ENCODE results near the gene MAGED4. TPM values are rescaled to one million over a fixed set of nuclear protein-coding genes. Genes with fewer than 3 reads are reported as not detected.
"Not testable (repeated sequence)": the region's sequence is repeated elsewhere in the genome, so short reads cannot be mapped to it uniquely, and the experiment has no call there.

MAGED4 gene
- total RNA-seq, 1 donor from 2014 or later = 48.2 TPM

DNA sequence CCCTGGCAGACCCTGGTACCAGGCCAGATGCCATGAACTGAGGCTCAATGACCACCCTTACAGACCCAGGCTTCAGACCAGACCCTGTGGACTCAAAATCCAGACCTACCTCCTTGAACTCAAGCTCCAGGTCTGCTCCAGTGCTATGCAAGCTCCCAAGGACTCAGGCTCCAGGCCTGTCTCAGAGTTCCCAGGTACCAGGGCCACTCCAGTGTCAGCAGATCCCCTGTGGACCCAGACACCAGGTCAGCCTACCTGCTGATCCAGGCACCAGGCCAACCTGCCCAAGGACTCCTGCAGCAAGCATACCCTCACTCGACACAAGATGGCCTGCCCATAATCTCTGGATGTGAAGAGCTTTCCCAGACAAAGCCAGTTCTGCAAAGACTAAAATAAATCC is 44.7 kb upstream of the MAGED4 start:
- no peak for DNase-seq (ENCODE audit: low spot score)
- no peaks in the 10 kb centered on the region for H3K4me1 Mint-ChIP-seq
- Histone ChIP-seq H3K4me2 (no peak overlapping the region), H3K79me2 (ENCODE audit: low read depth) (no peaks in the 10 kb centered on the region), H3K27me3 (no peaks in the 10 kb centered on the region), H3K27ac (no peak overlapping the region), H3K4me1 (no peaks in the 10 kb centered on the region), H3K9ac (no peak overlapping the region), H3F3A (ENCODE audit: low read depth) (no peaks in the 10 kb centered on the region), H4K20me1 (ENCODE audit: low read depth) (no peaks in the 10 kb centered on the region), H3K9me3 (ENCODE audit: low read depth) (peaks cover 12% of the 10 kb centered on the region), H3K36me3 (no peaks in the 10 kb centered on the region), H3K4me3 (no peak overlapping the region), H2AFZ (replicated peaks) (no peak overlapping the region)
- no peak overlapping the region for H3K4me3 Mint-ChIP-seq
- peaks cover 2% of the 10 kb centered on the region for H3K27me3 Mint-ChIP-seq (ENCODE audit: insufficient read depth, low read depth)
- TF ChIP-seq EZH2 (IDR thresholded peaks at IDR 0.05) (no peak), EZH2phosphoT487 (IDR thresholded peaks at IDR 0.05) (no peak)
- TF ChIP-seq, protein P1, sequence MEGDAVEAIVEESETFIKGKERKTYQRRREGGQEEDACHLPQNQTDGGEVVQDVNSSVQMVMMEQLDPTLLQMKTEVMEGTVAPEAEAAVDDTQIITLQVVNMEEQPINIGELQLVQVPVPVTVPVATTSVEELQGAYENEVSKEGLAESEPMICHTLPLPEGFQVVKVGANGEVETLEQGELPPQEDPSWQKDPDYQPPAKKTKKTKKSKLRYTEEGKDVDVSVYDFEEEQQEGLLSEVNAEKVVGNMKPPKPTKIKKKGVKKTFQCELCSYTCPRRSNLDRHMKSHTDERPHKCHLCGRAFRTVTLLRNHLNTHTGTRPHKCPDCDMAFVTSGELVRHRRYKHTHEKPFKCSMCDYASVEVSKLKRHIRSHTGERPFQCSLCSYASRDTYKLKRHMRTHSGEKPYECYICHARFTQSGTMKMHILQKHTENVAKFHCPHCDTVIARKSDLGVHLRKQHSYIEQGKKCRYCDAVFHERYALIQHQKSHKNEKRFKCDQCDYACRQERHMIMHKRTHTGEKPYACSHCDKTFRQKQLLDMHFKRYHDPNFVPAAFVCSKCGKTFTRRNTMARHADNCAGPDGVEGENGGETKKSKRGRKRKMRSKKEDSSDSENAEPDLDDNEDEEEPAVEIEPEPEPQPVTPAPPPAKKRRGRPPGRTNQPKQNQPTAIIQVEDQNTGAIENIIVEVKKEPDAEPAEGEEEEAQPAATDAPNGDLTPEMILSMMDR (IDR thresholded peaks at IDR 0.05) = no peak
- H3K27ac Mint-ChIP-seq = no peak overlapping the region
- H3K36me3 Mint-ChIP-seq = no peaks in the 10 kb centered on the region
- H3K9me3 Mint-ChIP-seq = no peaks in the 10 kb centered on the region

DNA sequence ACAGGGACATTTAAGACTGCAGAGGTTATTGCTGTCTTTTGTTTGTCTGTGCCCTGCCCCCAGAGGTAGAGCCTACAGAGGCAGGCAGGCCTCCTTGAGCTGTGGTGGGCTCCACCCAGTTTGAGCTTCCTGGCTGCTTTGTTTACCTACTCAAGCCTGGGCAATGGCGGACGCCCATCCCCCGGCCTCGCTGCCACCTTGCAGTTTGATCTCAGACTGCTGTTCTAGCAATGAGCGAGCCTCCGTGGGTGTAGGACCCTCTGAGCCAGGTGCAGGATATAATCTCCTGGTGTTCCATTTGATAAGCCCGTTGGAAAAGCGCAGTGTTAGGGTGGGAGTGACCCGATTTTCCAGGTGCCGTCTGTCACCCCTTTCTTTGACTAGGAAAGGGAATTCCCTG is 34.0 kb upstream of the MAGED4 start:
- H3K27me3 ChIP-seq; H3K4me2 ChIP-seq; H3K36me3 Mint-ChIP-seq; H4K20me1 ChIP-seq (ENCODE audit: low read depth); H3K4me3 ChIP-seq; H2AFZ ChIP-seq (replicated peaks); H3K36me3 ChIP-seq; H3K4me1 Mint-ChIP-seq; H3K9me3 ChIP-seq (ENCODE audit: low read depth); H3K27me3 Mint-ChIP-seq (ENCODE audit: insufficient read depth, low read depth); H3K79me2 ChIP-seq (ENCODE audit: low read depth); H3K27ac ChIP-seq; H3K27ac Mint-ChIP-seq; H3K9ac ChIP-seq; DNase-seq (ENCODE audit: low spot score); H3K9me3 Mint-ChIP-seq; H3K4me1 ChIP-seq; H3K4me3 Mint-ChIP-seq; H3F3A ChIP-seq (ENCODE audit: low read depth): not testable (repeated sequence)

DNA sequence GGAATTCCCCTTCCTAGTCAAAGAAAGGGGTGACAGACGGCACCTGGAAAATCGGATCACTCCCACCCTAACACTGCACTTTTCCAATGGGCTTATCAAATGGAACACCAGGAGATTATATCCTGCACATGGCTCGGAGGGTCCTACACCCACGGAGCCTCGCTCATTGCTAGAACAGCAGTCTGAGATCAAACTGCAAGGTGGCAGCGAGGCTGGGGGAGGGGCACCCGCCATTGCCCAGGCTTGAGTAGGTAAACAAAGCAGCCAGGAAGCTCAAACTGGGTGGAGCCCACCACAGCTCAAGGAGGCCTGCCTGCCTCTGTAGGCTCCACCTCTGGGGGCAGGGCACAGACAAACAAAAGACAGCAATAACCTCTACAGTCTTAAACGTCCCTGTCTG is 24.5 kb upstream of the MAGED4 start:
- H3K4me1 Mint-ChIP-seq; H3K27me3 ChIP-seq; H3K27ac ChIP-seq; H3K4me3 Mint-ChIP-seq; H3K4me1 ChIP-seq; H3K27ac Mint-ChIP-seq; H3K9ac ChIP-seq; DNase-seq (ENCODE audit: low spot score); H3K4me3 ChIP-seq; H2AFZ ChIP-seq (replicated peaks); H3K4me2 ChIP-seq; H3K36me3 Mint-ChIP-seq; H3K9me3 Mint-ChIP-seq; H3K79me2 ChIP-seq (ENCODE audit: low read depth); H3K27me3 Mint-ChIP-seq (ENCODE audit: insufficient read depth, low read depth); H4K20me1 ChIP-seq (ENCODE audit: low read depth); H3F3A ChIP-seq (ENCODE audit: low read depth); H3K36me3 ChIP-seq: not testable (repeated sequence)
- H3K9me3 ChIP-seq (ENCODE audit: low read depth) = peaks cover 15% of the 10 kb centered on the region

DNA sequence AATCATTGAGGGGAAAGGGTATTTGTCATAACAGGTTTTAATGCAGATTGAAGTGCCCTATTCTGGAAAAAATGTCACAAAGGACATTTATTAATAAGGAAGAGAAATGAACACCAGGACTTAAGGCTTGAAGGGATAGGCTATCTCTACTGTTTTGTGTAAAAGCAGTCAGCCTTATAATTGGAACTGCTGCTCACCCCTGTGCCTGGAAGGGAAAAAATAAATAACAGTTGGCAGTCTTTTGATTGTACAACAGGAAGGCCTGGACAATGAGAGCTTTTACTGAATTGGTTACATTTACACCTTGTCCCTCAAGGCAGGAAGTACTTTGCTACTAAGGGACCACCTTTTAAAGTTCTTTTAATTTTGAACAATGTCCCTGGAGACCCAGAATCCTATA is 17.8 kb upstream of the MAGED4 start:
- H3K36me3 ChIP-seq = no peaks in the 10 kb centered on the region
- H3K9me3 ChIP-seq (ENCODE audit: low read depth) = no peaks in the 10 kb centered on the region
- H3K79me2 ChIP-seq (ENCODE audit: low read depth) = no peaks in the 10 kb centered on the region
- H3K27ac Mint-ChIP-seq = no peak overlapping the region
- no peak for DNase-seq (ENCODE audit: low spot score)
- no peak overlapping the region for H3K4me2 ChIP-seq
- H3K27me3 ChIP-seq = no peaks in the 10 kb centered on the region
- no peak overlapping the region for H3K4me3 ChIP-seq
- no peaks in the 10 kb centered on the region for H3K4me1 ChIP-seq
- H3F3A ChIP-seq (ENCODE audit: low read depth) = no peaks in the 10 kb centered on the region
- peaks cover 3% of the 10 kb centered on the region for H3K4me1 Mint-ChIP-seq
- H2AFZ ChIP-seq (replicated peaks) = no peak overlapping the region
- no peak overlapping the region for H3K4me3 Mint-ChIP-seq
- no peaks in the 10 kb centered on the region for H4K20me1 ChIP-seq (ENCODE audit: low read depth)
- H3K36me3 Mint-ChIP-seq = no peaks in the 10 kb centered on the region
- H3K27ac ChIP-seq = no peak overlapping the region
- H3K27me3 Mint-ChIP-seq (ENCODE audit: insufficient read depth, low read depth) = no peaks in the 10 kb centered on the region
- no peak overlapping the region for H3K9ac ChIP-seq
- peaks cover 4% of the 10 kb centered on the region for H3K9me3 Mint-ChIP-seq
- TF ChIP-seq EZH2phosphoT487 (IDR thresholded peaks at IDR 0.05) = no peak
- TF ChIP-seq EZH2 (IDR thresholded peaks at IDR 0.05) = no peak
- TF ChIP-seq, protein P1 (IDR thresholded peaks at IDR 0.05) = no peak

DNA sequence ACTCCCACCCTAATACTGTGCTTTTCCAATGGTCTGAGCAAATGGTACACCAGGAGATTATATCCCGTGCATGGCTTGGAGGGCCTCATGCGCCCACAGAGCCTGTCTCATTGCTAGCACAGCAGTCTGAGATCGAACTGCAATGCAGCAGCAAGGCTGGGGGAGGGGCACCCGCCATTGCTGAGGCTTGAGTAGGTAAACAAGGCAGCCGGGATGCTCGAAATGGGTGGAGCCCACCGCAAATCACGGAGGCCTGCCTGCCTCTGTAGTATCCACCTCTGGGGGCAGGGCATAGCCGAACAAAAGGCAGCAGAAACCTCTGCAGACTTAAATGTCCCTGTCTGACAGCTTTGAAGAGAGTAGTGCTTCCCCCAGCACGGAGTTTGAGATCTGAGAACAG is 13.6 kb upstream of the MAGED4 start:
- not testable (repeated sequence) for H3K4me3 ChIP-seq; H3K4me3 Mint-ChIP-seq; H3K27ac Mint-ChIP-seq; H3K4me2 ChIP-seq; H3K36me3 Mint-ChIP-seq; H4K20me1 ChIP-seq (ENCODE audit: low read depth); DNase-seq (ENCODE audit: low spot score); H3K9ac ChIP-seq; H3K9me3 ChIP-seq (ENCODE audit: low read depth); H3K4me1 Mint-ChIP-seq; H3K27ac ChIP-seq; H3K79me2 ChIP-seq (ENCODE audit: low read depth); H3K27me3 ChIP-seq; H3K4me1 ChIP-seq; H3F3A ChIP-seq (ENCODE audit: low read depth); H2AFZ ChIP-seq (replicated peaks); H3K36me3 ChIP-seq; H3K9me3 Mint-ChIP-seq; H3K27me3 Mint-ChIP-seq (ENCODE audit: insufficient read depth, low read depth)

DNA sequence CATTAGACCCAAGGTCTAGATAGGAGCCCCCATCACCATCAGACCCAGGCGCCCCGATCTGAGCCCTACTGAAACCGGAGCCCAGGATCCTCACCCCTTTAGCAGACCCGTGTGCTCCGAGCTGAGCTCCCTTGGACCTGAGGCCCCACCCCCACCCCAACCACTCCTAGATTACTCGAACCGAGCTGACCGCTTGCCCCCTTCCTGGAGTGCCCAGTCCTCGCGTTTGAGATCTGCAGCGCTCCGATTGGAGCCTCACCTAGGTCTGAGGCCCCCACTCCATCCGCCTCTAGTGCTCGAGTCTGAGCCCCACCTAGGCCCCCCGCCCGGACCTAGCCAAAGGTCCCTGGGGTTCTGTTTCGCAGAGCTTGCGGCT is 378 bp downstream of the MAGED4 start:
- H3K4me3 Mint-ChIP-seq; H3K27me3 ChIP-seq; H3K4me1 ChIP-seq; H3K9me3 Mint-ChIP-seq; H2AFZ ChIP-seq (replicated peaks); H3K4me2 ChIP-seq; H3K27me3 Mint-ChIP-seq (ENCODE audit: insufficient read depth, low read depth); H3K9ac ChIP-seq; H3K79me2 ChIP-seq (ENCODE audit: low read depth); H3F3A ChIP-seq (ENCODE audit: low read depth); H3K4me1 Mint-ChIP-seq; H3K36me3 Mint-ChIP-seq; H4K20me1 ChIP-seq (ENCODE audit: low read depth); DNase-seq (ENCODE audit: low spot score); H3K27ac Mint-ChIP-seq; H3K4me3 ChIP-seq; H3K9me3 ChIP-seq (ENCODE audit: low read depth); H3K27ac ChIP-seq; H3K36me3 ChIP-seq: not testable (repeated sequence)

DNA sequence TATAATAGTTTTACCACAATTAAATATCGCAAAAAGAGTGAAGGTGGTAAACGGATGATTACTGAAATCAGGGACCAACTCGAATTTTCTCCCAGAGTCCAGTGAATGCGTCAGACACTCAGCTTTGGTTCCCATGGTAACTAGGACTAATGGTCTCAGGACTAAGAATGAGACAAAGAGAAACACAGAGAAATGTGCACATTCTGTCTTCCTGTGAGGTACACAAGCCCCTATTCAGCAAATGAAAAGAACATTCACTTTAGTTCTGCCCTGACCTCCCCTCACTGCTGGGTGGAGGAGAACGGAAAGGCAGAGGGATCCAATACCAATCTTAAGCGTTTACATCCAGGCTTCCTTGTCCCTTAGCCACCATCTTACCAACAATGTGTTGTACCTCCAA is 26.7 kb downstream of the MAGED4 start:
- H4K20me1 ChIP-seq (ENCODE audit: low read depth); H2AFZ ChIP-seq (replicated peaks); H3K4me1 ChIP-seq; H3F3A ChIP-seq (ENCODE audit: low read depth); H3K36me3 Mint-ChIP-seq; H3K4me3 ChIP-seq; H3K27ac Mint-ChIP-seq; H3K36me3 ChIP-seq; H3K27me3 ChIP-seq; H3K27me3 Mint-ChIP-seq (ENCODE audit: insufficient read depth, low read depth); H3K9ac ChIP-seq; H3K27ac ChIP-seq; DNase-seq (ENCODE audit: low spot score); H3K79me2 ChIP-seq (ENCODE audit: low read depth); H3K4me2 ChIP-seq; H3K9me3 Mint-ChIP-seq; H3K4me1 Mint-ChIP-seq; H3K4me3 Mint-ChIP-seq; H3K9me3 ChIP-seq (ENCODE audit: low read depth): not testable (repeated sequence)
